ENCODE results near the gene GPR146.

DNA sequence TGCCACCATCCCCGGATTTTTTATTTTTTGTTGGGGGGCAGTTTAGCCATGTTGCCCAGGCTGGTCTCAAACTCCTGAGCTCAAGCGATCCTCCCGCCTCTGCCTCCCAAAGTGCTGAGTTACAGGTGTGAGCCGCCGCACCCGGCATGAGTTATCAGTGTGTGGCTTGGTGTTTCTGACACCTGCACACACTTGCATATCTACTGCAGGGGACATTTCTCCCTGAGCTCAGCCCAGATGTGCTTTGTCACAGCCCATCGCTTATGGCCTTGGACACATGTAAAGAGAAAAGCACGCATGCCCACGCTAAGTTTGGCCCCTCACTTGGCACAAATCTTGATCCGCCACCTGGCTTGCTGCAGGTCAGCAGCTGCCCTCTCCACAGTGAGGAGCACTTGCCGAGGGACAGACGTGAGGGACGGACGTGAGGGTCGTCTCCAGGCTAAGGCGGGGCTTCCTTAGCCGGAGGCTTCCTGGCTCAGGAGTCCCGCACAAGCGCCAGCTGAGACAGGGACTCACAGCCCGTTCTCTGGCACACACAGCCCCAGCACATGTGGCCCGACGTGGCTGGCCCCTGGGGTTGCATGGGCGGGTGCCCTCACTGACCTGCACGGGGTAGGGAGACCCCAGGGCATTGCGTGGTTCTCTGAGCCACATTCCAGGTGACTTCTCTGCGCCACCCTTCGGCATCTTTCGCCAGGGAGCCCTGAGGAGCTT is 49.6 kb upstream of the GPR146 start:
- TF ChIP-seq EZH2 (IDR thresholded peaks at IDR 0.05) = no peak
- TF ChIP-seq POLR2AphosphoS5 (IDR thresholded peaks at IDR 0.05; ENCODE audit: borderline replicate concordance, low read depth, low read length) = no peak
